ENCODE data around the gene MASTL.

Gene MASTL

DNA sequence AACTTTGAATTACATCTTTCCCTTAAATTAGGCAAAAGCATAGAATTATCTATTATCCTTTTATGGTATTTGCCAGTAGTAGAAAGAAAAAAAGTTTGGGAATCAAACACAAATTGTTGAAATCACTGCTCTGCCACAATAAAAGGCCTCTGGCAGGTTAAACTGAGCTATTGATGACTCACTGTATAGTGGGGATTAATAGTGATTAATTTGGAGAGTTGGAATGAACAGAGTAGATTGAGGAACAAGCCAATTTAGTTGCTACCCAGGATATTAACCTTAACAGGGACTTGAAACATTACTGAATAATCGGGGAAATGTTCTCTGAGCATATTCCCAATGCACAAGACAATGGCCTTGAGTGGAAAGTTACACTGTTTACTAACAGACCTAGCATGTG is 33.1 kb downstream of the MASTL start:
- no peaks in the 10 kb centered on the region for H3K4me1 Mint-ChIP-seq (ENCODE audit: low read depth)
- no peak overlapping the region for H3K27ac Mint-ChIP-seq
- H3K4me3 Mint-ChIP-seq = no peak overlapping the region
- no peaks in the 10 kb centered on the region for H3K9me3 Mint-ChIP-seq
- no peaks in the 10 kb centered on the region for H3K27me3 Mint-ChIP-seq (ENCODE audit: low read depth)
- no peak for DNase-seq (ENCODE audit: low spot score)
- H3K36me3 Mint-ChIP-seq (ENCODE audit: low read depth) = peaks cover 20% of the 10 kb centered on the region

DNA sequence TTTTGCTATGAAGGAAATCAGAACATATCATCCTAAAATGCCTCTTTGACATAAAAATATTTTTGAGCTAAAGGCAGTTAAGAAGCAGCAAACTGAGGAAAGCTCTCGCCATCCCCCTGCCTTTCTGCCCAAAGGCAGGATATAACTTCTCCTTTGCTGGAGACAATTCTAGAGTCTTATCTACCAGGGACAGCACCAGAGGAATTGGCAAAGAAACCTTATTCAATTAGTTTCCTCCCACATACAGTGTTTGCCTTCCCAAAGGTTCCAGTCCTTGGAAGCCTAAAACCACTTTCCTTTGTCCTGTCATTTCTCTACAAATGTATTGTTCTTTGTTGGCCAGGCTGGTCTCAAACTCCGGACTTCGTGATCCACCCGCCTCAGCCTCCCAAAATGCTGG is 33.7 kb downstream of the MASTL start:
- no peak overlapping the region for H3K27ac Mint-ChIP-seq
- no peak overlapping the region for H3K4me3 Mint-ChIP-seq
- no peaks in the 10 kb centered on the region for H3K4me1 Mint-ChIP-seq (ENCODE audit: low read depth)
- no peaks in the 10 kb centered on the region for H3K9me3 Mint-ChIP-seq
- DNase-seq (ENCODE audit: low spot score) = no peak
- H3K27me3 Mint-ChIP-seq (ENCODE audit: low read depth) = no peaks in the 10 kb centered on the region
- peaks cover 19% of the 10 kb centered on the region for H3K36me3 Mint-ChIP-seq (ENCODE audit: low read depth)

DNA sequence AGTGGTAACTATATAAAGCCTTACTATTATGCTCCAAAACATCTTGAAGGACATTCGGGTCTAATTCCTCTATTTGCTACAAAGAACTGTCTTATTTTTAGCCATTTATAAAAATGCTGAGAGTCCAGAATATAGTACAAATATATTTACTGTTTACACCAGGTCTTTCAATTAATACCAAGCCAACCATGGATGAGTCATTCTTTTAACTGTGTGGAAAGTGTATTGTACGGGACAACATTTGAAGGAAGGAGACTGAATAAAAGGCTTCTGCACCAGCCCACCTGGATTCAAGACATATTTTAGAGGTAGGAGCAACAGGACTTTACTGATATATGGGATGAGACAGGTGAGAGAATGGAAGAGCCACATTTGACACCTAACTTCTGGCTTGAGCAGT is 35.4 kb downstream of the MASTL start:
- Mint-ChIP-seq H3K36me3 (ENCODE audit: low read depth) (peaks cover 8% of the 10 kb centered on the region), H3K27me3 (ENCODE audit: low read depth) (no peaks in the 10 kb centered on the region), H3K4me3 (no peak overlapping the region), H3K9me3 (no peaks in the 10 kb centered on the region), H3K4me1 (ENCODE audit: low read depth) (no peaks in the 10 kb centered on the region), H3K27ac (no peak overlapping the region)
- DNase-seq (ENCODE audit: low spot score) = no peak

DNA sequence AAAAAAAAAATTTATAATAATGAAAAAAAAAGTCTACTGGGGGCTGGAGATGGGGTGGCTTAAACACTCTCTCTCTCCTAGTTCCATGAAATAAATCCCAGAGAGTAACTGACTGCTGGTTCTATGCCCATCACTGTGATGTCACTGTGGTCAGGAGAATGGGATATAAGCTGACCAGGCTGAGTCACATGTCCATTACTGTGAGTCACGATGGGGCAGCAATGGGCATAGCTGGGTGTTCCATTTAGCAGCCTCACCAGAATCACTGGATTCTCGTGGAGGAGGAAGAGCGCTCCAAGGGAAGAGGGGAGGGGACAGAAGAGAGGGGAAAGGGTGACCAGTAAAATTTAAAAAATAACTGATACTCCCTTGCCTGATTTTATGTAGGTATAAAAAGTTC is 37.1 kb downstream of the MASTL start:
- no peaks in the 10 kb centered on the region for H3K9me3 Mint-ChIP-seq
- H3K4me3 Mint-ChIP-seq = no peak overlapping the region
- no peak for DNase-seq (ENCODE audit: low spot score)
- H3K27me3 Mint-ChIP-seq (ENCODE audit: low read depth) = no peaks in the 10 kb centered on the region
- H3K27ac Mint-ChIP-seq = no peak overlapping the region
- no peaks in the 10 kb centered on the region for H3K4me1 Mint-ChIP-seq (ENCODE audit: low read depth)
- peaks cover 2% of the 10 kb centered on the region for H3K36me3 Mint-ChIP-seq (ENCODE audit: low read depth)

DNA sequence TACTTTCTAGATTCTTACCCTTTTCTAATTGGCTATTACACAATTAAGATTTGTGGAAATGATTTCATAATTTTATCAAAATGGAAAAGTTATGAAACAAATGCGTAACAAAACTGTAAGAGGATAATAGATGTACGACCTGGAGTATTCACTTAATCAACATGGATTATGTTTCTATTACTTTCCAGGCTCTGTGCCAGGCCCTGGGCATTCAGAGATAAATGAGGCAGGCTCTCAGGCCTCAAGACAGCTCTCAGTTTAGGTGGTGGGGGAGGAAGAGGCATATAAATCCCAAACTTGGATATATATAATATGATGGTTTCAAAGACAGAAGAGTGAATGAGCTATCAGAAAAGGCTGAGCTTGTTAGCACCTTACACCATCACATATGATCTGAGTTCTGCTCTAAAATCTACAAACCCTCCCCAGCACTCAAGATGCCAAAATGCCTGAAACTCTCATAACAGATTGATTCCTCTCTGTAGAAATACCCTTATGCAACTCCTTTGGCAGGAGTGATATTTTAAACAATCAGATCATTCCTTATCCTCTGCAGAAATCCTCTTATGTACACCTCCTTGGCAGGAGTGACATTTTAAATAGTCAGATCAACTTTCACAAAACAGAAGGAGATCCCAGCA is 42.9 kb downstream of the MASTL start:
- no peaks in the 10 kb centered on the region for H3K9me3 Mint-ChIP-seq
- no peak overlapping the region for H3K4me3 Mint-ChIP-seq
- H3K4me1 Mint-ChIP-seq (ENCODE audit: low read depth) = no peaks in the 10 kb centered on the region
- no peaks in the 10 kb centered on the region for H3K27me3 Mint-ChIP-seq (ENCODE audit: low read depth)
- DNase-seq (ENCODE audit: low spot score) = no peak
- no peak overlapping the region for H3K27ac Mint-ChIP-seq
- peaks cover 12% of the 10 kb centered on the region for H3K36me3 Mint-ChIP-seq (ENCODE audit: low read depth)

DNA sequence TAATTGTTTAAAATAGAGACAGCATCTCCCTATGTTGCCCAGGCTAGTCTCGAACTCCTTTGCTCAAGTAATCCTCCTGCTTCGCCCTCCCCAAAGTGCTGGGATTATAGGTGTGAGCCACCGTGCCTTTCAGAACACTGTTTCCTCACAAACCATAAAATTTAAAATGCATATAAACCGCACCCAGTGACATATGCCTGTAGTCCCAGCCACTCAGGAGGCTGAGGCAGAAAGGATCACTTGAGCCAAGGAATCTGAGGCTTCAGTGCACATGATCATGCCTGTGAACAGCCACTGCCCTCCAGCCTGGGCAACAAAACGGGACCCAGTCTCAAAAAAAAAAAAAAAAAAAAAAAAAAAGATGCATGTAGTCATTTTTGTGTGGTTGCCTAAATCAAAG is 48.7 kb downstream of the MASTL start:
- Mint-ChIP-seq H3K4me3 (no peak overlapping the region), H3K27me3 (ENCODE audit: low read depth) (no peaks in the 10 kb centered on the region), H3K27ac (no peak overlapping the region), H3K36me3 (ENCODE audit: low read depth) (peaks cover 17% of the 10 kb centered on the region), H3K9me3 (no peaks in the 10 kb centered on the region), H3K4me1 (ENCODE audit: low read depth) (no peaks in the 10 kb centered on the region)
- DNase-seq (ENCODE audit: low spot score) = no peak

DNA sequence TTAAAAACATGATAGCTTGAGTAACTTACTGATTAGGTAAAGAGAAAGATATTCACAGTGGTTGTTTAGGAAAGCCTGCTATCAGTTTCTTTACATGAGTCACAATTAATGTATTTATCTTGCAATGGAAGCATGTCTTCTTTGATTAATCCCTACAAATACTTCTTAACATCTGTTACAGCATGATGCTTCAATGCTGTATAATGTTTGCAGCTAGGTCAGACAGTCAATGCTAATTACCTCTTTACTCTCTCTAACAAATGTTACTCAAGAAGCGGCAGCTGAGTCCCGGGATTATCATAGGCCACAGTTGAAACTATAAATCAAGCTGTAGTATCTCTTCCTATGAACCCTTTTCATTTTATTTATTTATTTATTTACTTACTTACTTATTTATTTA is 52.2 kb downstream of the MASTL start:
- H3K27ac Mint-ChIP-seq = no peak overlapping the region
- no peaks in the 10 kb centered on the region for H3K9me3 Mint-ChIP-seq
- DNase-seq (ENCODE audit: low spot score) = no peak
- no peaks in the 10 kb centered on the region for H3K4me1 Mint-ChIP-seq (ENCODE audit: low read depth)
- no peak overlapping the region for H3K4me3 Mint-ChIP-seq
- peaks cover 30% of the 10 kb centered on the region for H3K36me3 Mint-ChIP-seq (ENCODE audit: low read depth)
- H3K27me3 Mint-ChIP-seq (ENCODE audit: low read depth) = no peaks in the 10 kb centered on the region

DNA sequence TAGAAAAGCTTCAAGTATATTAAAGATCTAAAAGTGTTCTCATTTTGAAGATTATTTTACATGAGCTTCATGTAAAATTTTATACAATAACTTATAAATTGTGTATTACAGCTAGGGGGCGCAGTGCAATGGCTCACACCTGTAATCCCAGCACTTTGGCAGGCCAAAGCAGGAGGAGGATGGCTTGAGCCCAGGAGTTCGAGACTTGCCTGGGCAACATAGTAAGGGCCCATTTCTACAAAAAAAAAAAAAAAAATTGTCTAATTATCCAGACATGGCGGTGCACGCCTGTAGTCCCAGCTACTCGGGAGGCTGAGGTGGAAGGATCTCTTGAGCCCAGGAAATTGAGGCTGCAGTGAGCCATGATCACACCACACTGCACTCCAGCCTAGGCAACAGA is 68.8 kb downstream of the MASTL start:
- no peak overlapping the region for H3K4me3 Mint-ChIP-seq
- no peaks in the 10 kb centered on the region for H3K9me3 Mint-ChIP-seq
- H3K4me1 Mint-ChIP-seq (ENCODE audit: low read depth) = peaks cover 11% of the 10 kb centered on the region
- H3K27ac Mint-ChIP-seq = no peak overlapping the region
- no peaks in the 10 kb centered on the region for H3K27me3 Mint-ChIP-seq (ENCODE audit: low read depth)
- peaks cover 18% of the 10 kb centered on the region for H3K36me3 Mint-ChIP-seq (ENCODE audit: low read depth)
- peak; percentile 10 for DNase-seq (ENCODE audit: low spot score)

DNA sequence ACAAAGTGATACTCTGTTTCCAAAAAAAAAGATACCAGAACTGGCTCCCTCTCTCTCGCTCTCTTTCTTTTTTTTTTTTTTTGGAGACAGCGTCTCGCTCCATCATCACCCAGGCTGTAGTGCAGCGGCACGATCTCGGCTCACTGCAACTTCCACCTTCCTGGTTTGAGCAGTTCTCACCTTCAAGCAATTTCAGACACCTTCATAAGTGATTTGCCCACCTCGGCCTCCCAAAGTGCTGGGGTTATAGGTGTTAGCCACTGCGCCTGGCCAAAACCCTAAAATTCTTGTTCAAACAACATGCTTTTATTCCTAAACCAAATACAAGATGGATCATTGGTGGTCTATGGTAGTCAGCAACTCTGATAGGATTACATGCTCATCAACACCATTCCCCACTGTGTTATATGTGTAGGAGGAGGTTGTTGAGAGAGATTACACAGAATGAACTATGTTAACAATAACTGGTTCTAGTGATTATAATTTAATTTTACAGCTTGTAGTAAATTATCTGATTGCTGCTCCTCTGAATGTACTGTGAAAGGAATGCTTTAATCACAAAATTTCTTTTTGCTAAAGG is 69.9 kb downstream of the MASTL start:
- Mint-ChIP-seq H3K27ac (no peak overlapping the region), H3K27me3 (ENCODE audit: low read depth) (no peaks in the 10 kb centered on the region), H3K4me1 (ENCODE audit: low read depth) (peaks cover 11% of the 10 kb centered on the region), H3K4me3 (no peak overlapping the region), H3K9me3 (no peaks in the 10 kb centered on the region), H3K36me3 (ENCODE audit: low read depth) (peaks cover 11% of the 10 kb centered on the region)
- no peak for DNase-seq (ENCODE audit: low spot score)

DNA sequence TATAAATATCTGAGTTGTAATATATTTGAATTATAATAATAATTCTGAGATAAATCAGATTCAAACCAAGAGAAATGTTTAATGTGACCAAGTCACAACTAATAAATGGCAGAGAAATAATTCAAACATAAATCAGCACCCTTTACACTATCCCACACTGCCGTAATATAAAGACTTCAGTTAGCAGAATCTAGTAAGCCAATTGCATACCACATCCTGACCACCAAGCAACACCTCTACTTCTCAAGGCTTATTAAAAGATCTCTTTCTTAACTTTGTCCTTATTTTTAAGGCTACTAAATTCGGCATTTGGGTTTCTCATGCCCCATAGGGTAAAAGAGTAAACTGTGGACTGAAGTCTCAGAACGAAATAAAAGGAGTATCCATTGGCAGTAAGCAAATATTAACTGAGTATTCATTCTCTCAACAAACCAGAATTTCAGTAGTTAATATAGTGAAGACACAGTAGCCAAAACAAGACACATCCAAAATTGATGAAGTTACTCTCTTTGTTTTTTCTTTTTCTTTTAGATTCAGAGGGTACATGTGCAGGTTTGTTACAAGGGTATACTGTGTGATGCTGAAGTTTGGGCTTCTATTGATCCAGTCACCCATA is 70.6 kb downstream of the MASTL start:
- Mint-ChIP-seq H3K36me3 (ENCODE audit: low read depth) (peaks cover 16% of the 10 kb centered on the region), H3K27me3 (ENCODE audit: low read depth) (no peaks in the 10 kb centered on the region), H3K27ac (peak overlapping the region; percentile 62), H3K4me1 (ENCODE audit: low read depth) (peaks cover 11% of the 10 kb centered on the region), H3K9me3 (no peaks in the 10 kb centered on the region), H3K4me3 (no peak overlapping the region)
- no peak for DNase-seq (ENCODE audit: low spot score)

DNA sequence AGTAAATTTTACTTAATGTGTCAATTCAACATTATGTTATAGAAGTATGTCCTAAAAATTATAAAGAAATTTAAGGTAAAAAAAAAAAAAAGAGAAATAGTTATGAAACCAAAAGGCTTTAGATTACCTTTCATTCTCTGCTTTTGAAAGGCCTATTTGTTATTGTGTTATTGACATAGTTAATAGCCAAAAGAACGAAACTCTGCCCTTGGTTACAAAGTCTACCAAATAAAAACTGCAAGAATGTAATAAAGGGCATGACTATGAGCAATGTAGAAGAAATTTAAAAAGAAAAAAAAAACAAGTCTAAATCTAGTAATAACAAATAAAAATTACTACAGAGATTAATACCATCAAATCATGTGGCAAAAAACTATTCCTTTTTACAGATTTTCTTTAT is 74.9 kb downstream of the MASTL start:
- Mint-ChIP-seq H3K4me1 (ENCODE audit: low read depth) (peaks cover 8% of the 10 kb centered on the region), H3K36me3 (ENCODE audit: low read depth) (peaks cover 22% of the 10 kb centered on the region), H3K27ac (no peak overlapping the region), H3K4me3 (no peak overlapping the region), H3K27me3 (ENCODE audit: low read depth) (no peaks in the 10 kb centered on the region), H3K9me3 (no peaks in the 10 kb centered on the region)
- DNase-seq (ENCODE audit: low spot score) = no peak

DNA sequence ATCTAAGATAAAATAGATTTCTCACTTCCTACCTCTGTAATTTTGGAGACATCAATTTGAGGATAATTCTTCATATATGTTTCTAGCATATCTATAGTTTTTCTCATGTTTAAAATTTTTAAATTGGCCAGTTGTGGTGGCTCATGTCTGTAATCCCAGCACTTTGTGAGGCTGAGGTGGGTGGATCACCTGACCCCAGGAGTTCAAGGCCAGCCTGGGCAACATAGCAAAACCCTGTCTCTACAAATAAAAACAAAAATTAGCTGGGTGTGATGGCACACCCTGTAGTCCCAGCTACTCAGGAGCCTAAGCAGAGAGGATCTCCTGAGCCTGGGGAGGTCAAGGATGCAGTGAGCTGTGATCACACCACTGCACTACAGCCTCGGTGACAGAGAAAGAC is 80.6 kb downstream of the MASTL start:
- peaks cover 15% of the 10 kb centered on the region for H3K36me3 Mint-ChIP-seq (ENCODE audit: low read depth)
- no peaks in the 10 kb centered on the region for H3K9me3 Mint-ChIP-seq
- H3K4me1 Mint-ChIP-seq (ENCODE audit: low read depth) = peaks cover 5% of the 10 kb centered on the region
- no peak overlapping the region for H3K4me3 Mint-ChIP-seq
- no peak for DNase-seq (ENCODE audit: low spot score)
- H3K27me3 Mint-ChIP-seq (ENCODE audit: low read depth) = no peaks in the 10 kb centered on the region
- no peak overlapping the region for H3K27ac Mint-ChIP-seq

Data from T-helper 2 cell treated with Interferon-gamma antibody and Interleukin-4, amounts not matched to agents 5 μg/mL and 100 μg/mL, for 36 hours (primary cell).